ENCODE results near the gene XPNPEP1.

GRCh38 chr10:109946680-109947079, 23.4 kb upstream of the XPNPEP1 start:
- no peak for TF ChIP-seq CTCF (IDR thresholded peaks at IDR 0.05; ENCODE audit: insufficient read depth, low read length, poor library complexity, severe bottlenecking)
- TF ChIP-seq EZH2phosphoT487 (conservative IDR thresholded peaks at IDR 0.05; ENCODE audit: low read length): no peak

All from SU-DHL-6 (cell line).